Activated CD4-positive, CD25-positive, alpha-beta regulatory T cell (primary cell): Measurements from ENCODE around the gene SEC22A.

ENCODE experiments used
- DNase-seq, 4 experiments: peaks; one replicate each; lab custom pipeline; 2025; lab: John Stamatoyannopoulos, UW

SEC22A gene, protein sequence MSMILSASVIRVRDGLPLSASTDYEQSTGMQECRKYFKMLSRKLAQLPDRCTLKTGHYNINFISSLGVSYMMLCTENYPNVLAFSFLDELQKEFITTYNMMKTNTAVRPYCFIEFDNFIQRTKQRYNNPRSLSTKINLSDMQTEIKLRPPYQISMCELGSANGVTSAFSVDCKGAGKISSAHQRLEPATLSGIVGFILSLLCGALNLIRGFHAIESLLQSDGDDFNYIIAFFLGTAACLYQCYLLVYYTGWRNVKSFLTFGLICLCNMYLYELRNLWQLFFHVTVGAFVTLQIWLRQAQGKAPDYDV

DNA sequence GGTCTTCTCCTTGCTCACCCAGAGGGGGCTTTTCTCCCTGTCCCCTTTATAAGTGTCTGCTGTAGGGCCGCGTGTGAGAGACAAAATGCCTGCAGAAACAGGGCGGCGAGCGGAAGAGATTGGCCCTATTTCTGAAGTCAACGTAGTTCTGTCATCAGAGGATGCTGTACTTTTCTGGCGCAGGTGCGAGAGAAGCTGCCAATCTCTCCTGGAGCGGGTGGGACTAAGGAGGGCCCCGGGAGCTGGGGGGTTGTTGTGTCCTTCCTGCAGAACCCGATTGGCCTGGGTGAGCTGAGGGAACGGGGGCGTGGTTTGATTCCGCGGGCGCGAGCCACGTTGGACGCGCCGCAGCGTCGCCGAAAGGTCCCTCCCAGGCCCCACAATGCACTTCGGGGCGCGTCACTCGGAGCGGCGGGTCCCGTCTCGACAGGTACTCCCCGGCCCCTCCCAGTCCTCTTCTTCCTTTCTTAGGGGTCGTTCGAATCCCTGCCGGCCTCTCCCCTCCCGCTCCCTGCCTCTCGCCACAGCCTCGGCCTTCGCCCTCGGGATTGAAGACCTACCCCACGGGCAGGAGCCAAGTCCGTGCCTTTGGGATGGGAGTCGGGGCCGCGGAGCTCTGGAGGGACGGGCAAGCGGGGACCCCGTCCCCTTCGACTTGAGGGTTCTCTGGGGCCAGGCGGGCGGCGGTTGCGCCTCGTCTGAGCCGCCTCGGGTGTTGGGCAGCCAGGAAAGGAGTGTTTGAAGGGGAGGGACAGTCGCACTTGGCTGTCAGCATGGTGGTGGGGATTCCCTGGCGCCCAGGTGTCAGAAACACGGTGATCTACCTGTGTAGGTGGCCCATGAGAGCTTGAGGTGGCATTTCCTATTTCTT lies at the start of gene SEC22A:
Gene SEC22A, plus strand, starts transcription at position 387 of the 871 bp plus-strand sequence. CDS start 7,275 bp downstream, outside the sequence.
- DNase-seq: peak; percentile 84 to 94 (median 90)

DNA sequence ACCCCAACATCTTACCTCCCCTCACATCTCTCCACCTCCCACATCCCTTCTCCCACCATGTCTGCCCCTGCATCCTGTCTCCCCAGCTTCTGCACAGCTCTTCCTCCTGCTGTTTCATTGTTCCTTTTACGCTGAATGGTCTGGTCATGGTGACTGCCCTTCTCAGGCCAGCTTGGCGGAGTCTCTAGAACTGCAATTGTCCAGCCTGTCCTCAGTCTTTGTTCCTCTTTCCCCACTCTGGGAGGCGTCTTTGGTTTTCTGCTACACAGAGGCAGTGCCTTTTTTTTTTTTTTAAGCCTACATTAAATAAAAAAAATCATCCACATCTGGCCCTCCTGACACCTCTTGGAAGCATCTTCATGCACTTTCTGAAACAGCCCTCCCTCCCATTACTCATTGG lies 49.1 kb upstream of the SEC22A start:
- DNase-seq: no peak

DNA sequence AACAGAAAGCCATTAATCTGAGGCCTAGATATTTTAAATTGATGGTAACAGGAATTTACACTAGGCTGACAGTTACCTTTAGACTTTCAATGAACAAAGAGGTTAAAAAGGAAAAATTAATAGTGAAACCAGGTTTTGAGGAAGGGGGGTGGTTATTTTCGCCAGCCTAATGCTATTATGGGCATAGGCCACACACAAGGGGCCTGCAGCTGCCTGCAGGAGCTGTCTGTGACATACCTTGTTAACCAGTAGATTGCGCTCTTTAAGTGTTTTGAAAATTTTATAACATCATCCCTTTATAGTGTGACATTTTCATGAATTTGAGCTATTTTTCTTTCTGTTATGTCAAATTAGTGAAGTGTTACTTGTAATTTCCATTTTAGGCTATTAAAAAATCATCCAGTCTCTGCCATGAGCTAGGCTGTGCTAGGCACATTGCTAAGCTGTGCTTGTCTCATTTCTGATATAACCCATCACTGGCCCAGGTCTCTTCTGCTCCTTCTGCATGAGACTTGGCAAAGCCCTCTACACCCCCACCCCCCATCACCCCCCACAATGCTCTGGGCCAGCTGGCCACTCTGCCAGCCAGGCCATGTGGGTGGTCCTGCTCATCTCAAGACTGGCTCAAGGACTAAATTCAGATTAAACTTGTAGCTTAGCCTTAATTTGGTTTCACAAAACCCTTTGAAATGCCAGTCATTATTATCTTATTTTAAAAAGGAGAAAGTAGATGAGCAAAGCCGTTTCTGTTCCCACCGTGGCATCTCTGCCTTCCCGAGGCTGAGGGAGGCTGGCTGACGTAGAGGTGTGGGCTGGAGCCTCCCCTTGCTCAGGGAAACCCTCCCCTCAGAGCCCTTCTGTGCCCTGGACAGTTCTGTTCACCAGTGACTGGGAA lies 48.4 kb upstream of the SEC22A start:
- DNase-seq: no peak

GRCh38 chr3:123154020-123154985 lies 47.4 kb upstream of the SEC22A start:
- no peak for DNase-seq

DNA sequence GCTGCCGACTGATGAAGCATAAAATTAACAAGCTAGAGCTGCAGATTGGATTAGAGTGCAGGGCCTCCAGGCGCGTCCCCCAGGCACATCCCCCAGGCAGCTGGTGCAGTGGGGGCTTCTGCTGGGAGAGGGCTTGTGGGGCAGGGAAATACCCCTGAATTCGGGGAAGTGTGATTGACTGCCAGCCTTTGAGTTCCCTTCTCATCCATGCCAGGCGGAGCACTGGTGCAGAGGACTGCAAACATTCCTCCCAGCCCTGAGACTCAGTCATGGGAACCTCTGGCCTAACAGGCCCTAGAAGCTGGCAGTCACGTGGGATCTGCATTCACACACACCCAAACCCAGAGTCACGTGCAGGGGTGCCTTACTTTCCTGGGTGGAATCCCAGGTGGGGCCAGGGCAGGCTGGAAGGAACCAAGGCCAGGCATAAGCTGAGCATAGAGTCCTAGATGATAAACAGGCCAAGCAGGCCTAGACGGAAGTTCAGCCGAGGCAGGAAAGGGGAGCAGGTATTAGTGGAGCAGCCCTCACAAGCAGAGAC lies 46.2 kb upstream of the SEC22A start:
- DNase-seq: no peak

- no peak for DNase-seq
Measured at GRCh38 chr3:123156276-123156995, 45.3 kb upstream of the SEC22A start.

- DNase-seq: no peak
Measured at GRCh38 chr3:123157209-123157597, 44.5 kb upstream of the SEC22A start.

DNA sequence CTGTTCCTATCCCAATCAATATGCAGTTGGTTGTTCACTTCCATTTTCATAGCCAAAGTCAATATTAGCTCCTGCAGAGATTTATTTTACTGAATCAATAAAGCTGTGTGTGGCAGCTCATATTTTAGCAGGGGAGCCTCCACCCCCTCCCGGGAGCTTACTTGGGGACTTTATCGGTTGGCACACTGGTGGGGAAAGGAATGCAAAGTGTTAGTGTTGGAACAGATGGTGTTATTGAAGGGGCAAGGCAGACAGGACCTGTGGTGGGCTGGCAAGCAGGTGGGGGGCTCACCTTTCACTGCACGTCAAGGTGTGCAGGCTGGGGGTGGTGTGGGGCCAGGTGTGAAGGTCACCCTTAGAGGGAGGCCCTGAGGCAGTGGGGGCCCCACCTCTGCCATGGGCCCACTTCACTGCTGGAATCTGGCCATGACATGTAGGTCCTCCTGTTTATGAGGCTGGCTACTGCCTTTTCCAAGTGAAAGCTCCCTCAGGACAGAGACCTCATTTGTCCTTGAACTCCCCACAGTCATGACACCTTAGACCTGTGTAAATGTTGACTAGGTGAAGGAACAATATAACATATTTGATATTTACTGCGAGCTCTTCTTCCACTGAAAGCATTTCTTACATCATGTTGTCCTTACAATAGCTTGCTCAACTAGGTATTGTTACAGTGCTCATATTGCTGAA lies 44.0 kb upstream of the SEC22A start:
- no peak for DNase-seq

DNA sequence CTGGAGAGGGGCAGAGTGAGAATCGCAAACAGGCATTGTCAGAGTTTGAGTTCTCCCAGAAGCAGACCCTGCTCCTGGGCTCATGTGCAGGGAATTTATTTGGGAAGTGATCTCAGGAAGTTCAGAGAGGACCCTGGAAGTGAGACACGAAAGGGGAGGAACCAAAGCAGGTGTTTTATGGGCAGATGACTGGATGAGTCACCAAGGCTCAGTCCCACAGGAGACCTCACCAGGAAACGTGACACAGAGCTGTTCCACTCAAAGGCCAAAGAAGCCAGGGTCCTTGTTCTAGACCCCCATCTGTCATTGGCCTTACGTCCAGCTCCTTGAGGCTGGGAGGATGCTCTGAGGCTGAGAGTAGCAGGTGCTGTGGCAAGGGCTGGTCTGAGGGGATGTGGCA lies 43.4 kb upstream of the SEC22A start:
- DNase-seq: no peak

DNA sequence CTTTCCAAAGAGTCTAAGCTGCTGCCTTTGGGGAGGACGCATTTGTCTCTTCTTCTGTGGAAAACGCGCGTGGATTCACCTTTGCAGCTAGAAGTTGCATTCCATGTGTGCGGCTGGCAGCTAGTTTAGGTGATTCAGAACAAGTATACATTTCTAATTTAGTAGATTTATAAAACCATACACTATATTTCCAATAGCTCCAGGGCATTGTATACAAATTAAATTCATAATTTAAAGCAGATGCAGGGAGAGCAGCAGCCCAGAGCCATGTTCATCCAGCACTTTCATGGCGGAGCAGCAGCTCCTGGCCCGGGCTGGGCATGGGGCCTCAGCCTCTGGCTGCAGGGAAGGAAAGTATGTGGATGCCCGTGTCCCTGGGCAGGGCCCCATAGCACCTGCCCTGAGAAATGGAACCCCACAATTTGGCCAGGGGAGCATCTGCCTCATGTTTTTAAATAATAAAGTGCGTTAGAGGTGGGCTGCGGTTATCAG lies 42.8 kb upstream of the SEC22A start:
- no peak for DNase-seq

DNA sequence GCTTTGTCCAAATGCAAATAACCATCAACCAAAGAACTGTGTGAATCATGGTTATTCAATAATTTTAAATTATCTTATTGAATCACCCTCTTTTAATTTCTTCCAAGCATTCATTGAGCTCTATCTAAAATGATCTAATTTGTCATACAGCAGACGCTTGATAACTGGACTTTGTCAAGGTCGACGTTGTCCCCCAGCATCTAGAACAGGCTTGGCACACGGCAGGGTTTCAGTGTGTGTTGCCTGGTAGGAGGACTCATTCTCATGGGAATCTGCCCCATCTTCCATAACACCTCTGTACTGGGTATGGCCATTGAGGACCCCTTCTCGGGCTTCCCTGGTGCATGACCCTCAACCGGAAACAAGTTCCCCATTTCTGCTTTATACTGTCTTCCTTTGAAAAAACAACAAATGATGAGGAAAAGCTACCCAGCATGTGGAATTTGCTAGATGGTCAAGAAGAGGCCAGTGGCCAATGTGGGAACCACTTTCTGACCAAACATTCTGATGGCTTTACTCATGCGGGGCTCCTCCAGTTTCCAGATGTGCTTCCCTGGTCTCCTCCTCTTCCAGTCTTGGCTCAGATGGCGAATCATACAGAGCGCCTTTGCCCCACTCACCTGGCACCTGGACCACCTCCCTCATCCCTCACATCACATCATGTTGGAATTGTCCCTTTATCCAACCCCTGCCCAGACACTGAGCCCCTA lies 41.7 kb upstream of the SEC22A start:
- no peak for DNase-seq

- DNase-seq: no peak
Measured at GRCh38 chr3:123161167-123161566, 40.6 kb upstream of the SEC22A start.

GRCh38 chr3:123163141-123163540 lies 38.6 kb upstream of the SEC22A start:
- no peak for DNase-seq

DNA sequence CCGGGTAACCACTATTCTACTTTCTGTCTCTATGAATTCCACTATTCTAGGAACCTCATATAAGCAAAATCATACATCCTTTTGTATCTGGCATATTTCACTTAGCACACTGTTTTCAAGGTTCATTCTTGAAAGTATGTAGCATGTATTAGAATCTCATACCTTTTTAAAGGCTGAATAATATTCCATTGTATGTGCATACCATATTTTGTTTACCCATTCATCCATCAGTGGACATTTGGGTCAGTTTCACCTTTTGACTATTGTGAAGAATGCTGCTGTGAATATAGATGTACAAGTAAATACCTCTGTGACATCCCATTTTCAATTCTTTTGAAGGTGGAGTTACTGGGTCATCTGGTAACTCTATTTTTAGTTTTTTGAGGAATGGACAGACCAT lies 36.6 kb upstream of the SEC22A start:
- no peak for DNase-seq

DNA sequence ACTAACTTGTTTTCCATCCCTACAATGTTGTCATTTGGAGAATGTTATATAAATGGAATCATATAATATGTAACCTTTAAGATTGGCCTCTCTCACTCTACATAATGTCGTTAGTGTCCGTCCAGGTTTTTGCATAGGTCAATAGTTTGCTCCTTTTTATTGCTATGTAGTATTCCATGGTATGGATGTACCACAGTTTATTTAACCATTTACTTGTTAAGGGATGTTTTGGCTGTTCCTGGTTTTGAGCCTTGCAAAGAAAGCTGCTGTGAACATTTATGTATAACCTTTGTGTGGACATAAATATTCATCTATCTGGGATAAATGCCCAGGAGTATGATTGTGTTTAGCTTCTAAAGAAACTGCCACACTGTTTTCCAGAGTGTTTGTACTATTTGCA lies 34.1 kb upstream of the SEC22A start:
- DNase-seq: no peak

DNA sequence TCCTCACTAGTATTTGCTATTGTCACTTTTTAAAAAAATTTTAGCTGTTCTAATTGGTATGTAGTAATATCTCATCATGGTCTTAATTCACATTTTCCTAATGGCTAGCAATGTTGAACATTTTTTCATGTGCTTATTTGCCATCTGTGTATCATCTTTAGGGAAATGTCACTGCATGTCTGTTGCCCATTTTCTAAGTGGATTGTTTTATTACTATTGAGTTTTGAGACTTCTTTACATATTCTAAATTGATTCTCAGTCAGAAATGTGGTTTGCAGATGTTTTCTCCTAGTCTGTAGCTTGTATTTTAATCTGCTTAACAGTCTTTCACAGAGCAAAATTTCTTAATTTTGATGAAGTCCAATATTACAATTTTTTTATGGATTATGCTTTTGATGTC lies 33.6 kb upstream of the SEC22A start:
- DNase-seq: no peak

GRCh38 chr3:123168605-123169004 lies 33.1 kb upstream of the SEC22A start:
- no peak for DNase-seq

DNA sequence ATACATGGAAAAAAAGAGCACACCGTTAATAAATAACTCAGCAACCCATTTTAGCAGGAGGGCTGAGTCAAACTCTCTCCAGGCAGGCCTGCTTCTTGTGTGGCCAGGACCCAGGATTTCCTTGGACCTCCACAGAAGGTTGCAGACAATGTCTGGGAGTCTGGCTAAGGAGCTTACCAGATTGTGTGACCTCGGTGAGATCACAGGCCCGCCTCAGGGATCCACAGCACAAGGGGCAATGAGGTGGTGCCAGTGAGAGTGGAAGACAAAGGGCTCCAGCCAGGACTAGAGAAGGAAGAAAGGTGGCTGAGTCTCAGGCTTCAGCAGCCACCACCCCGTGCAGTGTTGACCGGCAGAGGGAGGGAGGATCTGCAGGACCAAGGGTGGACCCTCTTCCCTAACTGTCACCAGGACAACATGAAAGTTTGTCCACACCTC lies 32.2 kb upstream of the SEC22A start:
- no peak for DNase-seq

GRCh38 chr3:123169930-123170329 lies 31.8 kb upstream of the SEC22A start:
- DNase-seq: no peak
